KMS-11 (cell line): ENCODE measurements around the gene SLC7A9.

Experiments
- H2AFZ ChIP-seq: fragments of 200-600 bp; sonication (generic); 2 replicates; pipeline ENCODE4 v1.6.1; 2016; ENCODE audit warnings: antibody characterized with exemption, mixed run types, low read depth
- H3K27ac ChIP-seq: fragments of 200-600 bp; sonication (generic); 2 replicates; pipeline ENCODE4 v1.6.1; 2016; ENCODE audit warnings: mild to moderate bottlenecking, mixed run types
- H3K27me3 ChIP-seq: fragments of 200-600 bp; sonication (generic); 2 replicates; pipeline ENCODE4 v1.6.1; 2017; ENCODE audit warnings: mild to moderate bottlenecking, low read depth, mixed run types, moderate library complexity; ENCODE audit not compliant: insufficient read depth
- H3K36me3 ChIP-seq: fragments of 200-600 bp; sonication (generic); 2 replicates; pipeline ENCODE4 v1.6.1; 2017; ENCODE audit warnings: mild to moderate bottlenecking, mixed run types; ENCODE audit not compliant: insufficient read depth
- H3K4me1 ChIP-seq: fragments of 200-600 bp; sonication (generic); 2 replicates; pipeline ENCODE4 v1.6.1; 2016; ENCODE audit warnings: mild to moderate bottlenecking, low read depth, mixed run types; ENCODE audit not compliant: poor library complexity, severe bottlenecking
- H3K4me2 ChIP-seq: fragments of 200-600 bp; sonication (generic); 2 replicates; pipeline ENCODE4 v1.7.0; 2016; ENCODE audit warnings: mild to moderate bottlenecking, mixed run types
- H3K4me3 ChIP-seq: fragments of 200-600 bp; sonication (generic); IDR thresholded peaks from 2 replicates; pipeline ENCODE4 v1.6.1; 2017; ENCODE audit warnings: low read depth, low read length, mixed read lengths; ENCODE audit not compliant: insufficient read depth
- H3K79me2 ChIP-seq: fragments of 200-600 bp; sonication (generic); 2 replicates; pipeline ENCODE4 v1.6.1; 2016; ENCODE audit warnings: low read depth, mixed run types; ENCODE audit not compliant: insufficient read depth
- H3K9ac ChIP-seq: fragments of 200-600 bp; sonication (generic); 2 replicates; pipeline ENCODE4 v1.6.1; 2016; ENCODE audit warnings: mild to moderate bottlenecking, mixed run types
- H4K20me1 ChIP-seq: fragments of 200-600 bp; sonication (generic); 2 replicates; pipeline ENCODE4 v1.6.1; 2016; ENCODE audit warnings: mild to moderate bottlenecking, mixed run types; ENCODE audit not compliant: insufficient read depth
- TF ChIP-seq, protein P1 (sequence below): fragments of 200-600 bp; sonication (generic); conservative IDR thresholded peaks from 2 replicates; pipeline ENCODE4 v1.6.1; 2017; ENCODE audit warnings: low read depth, mild to moderate bottlenecking, antibody characterized with exemption, low read length, moderate library complexity, mixed read lengths

The SLC7A9 gene

DNA sequence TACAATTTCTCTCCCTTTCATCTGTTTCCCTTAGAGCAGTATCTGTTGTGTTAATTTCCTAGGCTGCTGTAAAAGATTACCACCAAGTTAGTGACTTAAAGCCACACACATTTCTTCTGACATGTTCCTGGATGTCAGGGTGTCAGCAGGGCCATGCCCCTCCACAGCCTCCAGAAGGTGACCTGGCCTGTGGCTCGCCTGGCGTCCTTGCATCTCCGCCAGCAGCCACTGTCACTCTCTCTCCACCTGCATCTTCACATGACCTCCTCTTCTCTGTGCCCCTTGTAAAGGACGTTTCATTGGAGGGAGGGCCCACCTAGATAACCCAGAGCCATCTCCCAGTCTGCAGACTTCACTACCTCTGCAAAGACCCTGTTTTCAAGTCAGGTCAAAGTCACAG lies 61.3 kb downstream of the SLC7A9 start:
- Histone ChIP-seq H3K4me1 (no peaks in the 10 kb centered on the region), H3K36me3 (no peaks in the 10 kb centered on the region), H2AFZ (no peak overlapping the region), H4K20me1 (no peaks in the 10 kb centered on the region), H3K4me3 (no peak overlapping the region), H3K4me2 (no peak overlapping the region), H3K79me2 (no peaks in the 10 kb centered on the region), H3K9ac (no peak overlapping the region), H3K27ac (no peak overlapping the region), H3K27me3 (no peaks in the 10 kb centered on the region)
- TF ChIP-seq, protein P1, sequence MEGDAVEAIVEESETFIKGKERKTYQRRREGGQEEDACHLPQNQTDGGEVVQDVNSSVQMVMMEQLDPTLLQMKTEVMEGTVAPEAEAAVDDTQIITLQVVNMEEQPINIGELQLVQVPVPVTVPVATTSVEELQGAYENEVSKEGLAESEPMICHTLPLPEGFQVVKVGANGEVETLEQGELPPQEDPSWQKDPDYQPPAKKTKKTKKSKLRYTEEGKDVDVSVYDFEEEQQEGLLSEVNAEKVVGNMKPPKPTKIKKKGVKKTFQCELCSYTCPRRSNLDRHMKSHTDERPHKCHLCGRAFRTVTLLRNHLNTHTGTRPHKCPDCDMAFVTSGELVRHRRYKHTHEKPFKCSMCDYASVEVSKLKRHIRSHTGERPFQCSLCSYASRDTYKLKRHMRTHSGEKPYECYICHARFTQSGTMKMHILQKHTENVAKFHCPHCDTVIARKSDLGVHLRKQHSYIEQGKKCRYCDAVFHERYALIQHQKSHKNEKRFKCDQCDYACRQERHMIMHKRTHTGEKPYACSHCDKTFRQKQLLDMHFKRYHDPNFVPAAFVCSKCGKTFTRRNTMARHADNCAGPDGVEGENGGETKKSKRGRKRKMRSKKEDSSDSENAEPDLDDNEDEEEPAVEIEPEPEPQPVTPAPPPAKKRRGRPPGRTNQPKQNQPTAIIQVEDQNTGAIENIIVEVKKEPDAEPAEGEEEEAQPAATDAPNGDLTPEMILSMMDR: no peak

DNA sequence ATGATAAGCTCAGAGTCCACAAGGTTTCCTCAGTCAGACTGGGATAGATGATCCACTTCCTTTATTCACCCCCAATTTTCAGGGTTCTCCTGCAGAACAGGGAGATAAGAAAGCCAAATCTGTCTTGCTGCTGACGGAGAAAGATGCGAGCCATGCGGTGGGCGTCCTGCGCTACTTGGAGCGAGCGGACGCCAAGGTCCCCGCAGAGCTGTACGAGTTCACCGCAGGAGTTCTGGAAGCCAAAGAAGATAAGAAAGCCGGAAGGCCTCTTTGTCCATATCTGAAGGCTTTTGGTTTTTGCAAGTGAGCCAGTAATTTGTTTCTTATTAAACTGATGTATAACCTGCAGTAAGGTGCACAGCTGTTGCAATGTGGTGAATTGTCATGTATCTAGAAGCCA lies 66.7 kb downstream of the SLC7A9 start:
- Histone ChIP-seq H3K36me3 (no peaks in the 10 kb centered on the region), H3K9ac (no peak overlapping the region), H3K79me2 (no peaks in the 10 kb centered on the region), H3K4me1 (no peaks in the 10 kb centered on the region), H3K27ac (no peak overlapping the region), H4K20me1 (no peaks in the 10 kb centered on the region), H3K4me2 (no peak overlapping the region), H2AFZ (no peak overlapping the region), H3K27me3 (no peaks in the 10 kb centered on the region), H3K4me3 (no peak overlapping the region)
- TF ChIP-seq, protein P1: no peak

DNA sequence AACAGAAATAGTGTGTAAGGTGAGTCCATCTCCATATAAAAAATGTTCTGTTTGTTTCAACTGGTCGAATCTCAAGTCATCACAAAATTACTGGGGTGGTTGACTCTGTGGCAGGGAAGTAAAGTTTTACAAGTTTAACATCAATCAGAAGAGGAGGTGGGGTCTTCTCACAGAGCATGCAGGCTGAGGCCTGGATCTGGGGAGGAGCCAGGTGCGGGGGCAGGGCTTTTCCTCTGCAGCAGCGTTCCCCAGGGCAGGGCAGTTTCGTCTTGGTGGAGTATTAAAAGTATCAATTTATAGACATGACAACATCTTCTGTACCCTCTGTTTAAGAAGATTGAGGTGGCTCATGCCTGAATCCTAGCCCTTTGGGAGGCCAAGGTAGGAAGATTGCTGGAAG lies 68.8 kb downstream of the SLC7A9 start:
- Histone ChIP-seq H3K27me3 (no peaks in the 10 kb centered on the region), H3K4me1 (no peaks in the 10 kb centered on the region), H3K4me3 (no peak overlapping the region), H3K9ac (no peak overlapping the region), H3K4me2 (no peak overlapping the region), H2AFZ (no peak overlapping the region), H3K36me3 (no peaks in the 10 kb centered on the region), H3K79me2 (no peaks in the 10 kb centered on the region), H3K27ac (no peak overlapping the region), H4K20me1 (no peaks in the 10 kb centered on the region)
- TF ChIP-seq, protein P1: no peak

DNA sequence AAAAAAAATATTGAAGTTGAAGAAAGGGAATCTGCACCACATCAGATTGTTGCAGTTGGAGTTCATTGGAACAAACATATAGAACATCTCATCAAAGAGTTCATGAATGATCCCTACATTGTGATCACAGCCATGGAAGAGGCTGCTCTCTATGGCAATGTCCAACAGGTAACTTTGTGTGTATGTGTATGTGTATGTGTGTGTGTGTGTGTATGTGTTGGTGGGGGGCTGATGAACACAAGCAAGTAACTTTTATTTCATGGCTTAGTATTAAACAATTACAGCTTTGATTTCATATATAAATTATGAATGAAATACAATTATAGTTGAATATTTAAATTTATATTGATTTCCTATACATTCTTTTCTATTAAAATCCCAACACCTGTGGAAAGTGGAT lies 69.4 kb downstream of the SLC7A9 start:
- no peak overlapping the region for H3K4me3 ChIP-seq
- no peak overlapping the region for H2AFZ ChIP-seq
- H3K4me1 ChIP-seq: no peaks in the 10 kb centered on the region
- H3K36me3 ChIP-seq: no peaks in the 10 kb centered on the region
- H3K27me3 ChIP-seq: no peaks in the 10 kb centered on the region
- H3K79me2 ChIP-seq: no peaks in the 10 kb centered on the region
- no peak overlapping the region for H3K9ac ChIP-seq
- H3K4me2 ChIP-seq: no peak overlapping the region
- TF ChIP-seq, protein P1: no peak
- H3K27ac ChIP-seq: no peak overlapping the region
- H4K20me1 ChIP-seq: no peaks in the 10 kb centered on the region

DNA sequence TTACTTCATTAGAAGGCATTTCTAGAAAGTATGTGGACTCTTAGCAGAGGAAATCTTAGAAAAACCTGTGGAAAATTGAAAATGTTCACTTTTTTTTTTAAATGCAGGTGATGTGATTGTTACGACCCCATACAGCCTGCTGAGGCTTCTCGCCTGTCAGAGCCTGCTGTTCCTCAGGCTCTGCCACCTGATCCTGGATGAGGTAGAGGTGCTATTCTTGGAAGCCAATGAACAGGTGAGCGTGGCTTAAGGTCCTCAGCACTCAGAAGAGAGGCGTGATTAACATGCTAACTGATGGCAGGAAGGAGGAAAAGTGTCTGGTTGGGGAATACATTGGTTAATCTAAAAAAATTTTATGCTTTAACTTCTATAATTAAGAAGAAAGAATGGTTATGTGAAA lies 71.4 kb downstream of the SLC7A9 start:
- Histone ChIP-seq H2AFZ (no peak overlapping the region), H3K36me3 (no peaks in the 10 kb centered on the region), H3K27ac (no peak overlapping the region), H3K9ac (no peak overlapping the region), H3K4me1 (no peaks in the 10 kb centered on the region), H3K27me3 (no peaks in the 10 kb centered on the region), H3K4me3 (no peak overlapping the region), H3K4me2 (no peak overlapping the region), H4K20me1 (no peaks in the 10 kb centered on the region), H3K79me2 (no peaks in the 10 kb centered on the region)
- TF ChIP-seq, protein P1: no peak
